Embryonic facial prominence (tissue), 1 donor: Measurements from ENCODE around the gene ITIH3.
"Not testable (repeated sequence)": the region's sequence is repeated elsewhere in the genome, so short reads cannot be mapped to it uniquely, and the experiment has no call there.

Experiments
- DNase-seq: peaks from one replicate; pipeline ENCODE4 v3.0.0-alpha.2; 2016; ENCODE audit errors: extremely low spot score

The ITIH3 gene

DNA sequence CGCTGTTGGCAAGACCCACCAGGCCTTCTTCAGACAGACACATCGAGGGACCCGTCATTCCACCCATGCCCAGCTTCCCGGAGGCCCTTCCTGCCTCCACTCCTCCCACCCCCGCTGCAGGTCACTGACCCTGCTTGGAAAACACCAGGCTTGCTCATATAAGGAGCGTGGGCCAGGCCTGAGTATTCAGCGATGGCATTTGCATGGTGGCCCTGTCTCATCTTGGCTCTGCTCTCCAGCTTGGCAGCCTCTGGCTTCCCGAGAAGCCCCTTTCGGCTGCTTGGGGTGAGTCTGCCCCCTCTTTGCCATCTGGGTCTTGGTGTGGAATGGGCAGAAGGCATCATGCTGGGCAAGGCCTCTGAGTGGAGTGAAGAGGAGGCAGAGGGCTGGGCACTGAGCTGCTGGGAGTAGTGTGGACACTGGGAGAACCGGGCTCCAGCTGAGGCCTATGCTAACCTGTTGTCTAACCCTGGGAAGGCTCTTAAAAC is at the start of gene ITIH3:
Gene ITIH3 (plus strand): TSS at position 185 of the 488 bp plus-strand sequence. CDS start 8 bp downstream, at position 193.
- no peak for DNase-seq

- DNase-seq = no peak
Observed at GRCh38 chr3:52752045-52752660, 42.4 kb upstream of the ITIH3 start.

GRCh38 chr3:52754373-52754772 is 40.2 kb upstream of the ITIH3 start:
- DNase-seq = no peak

- no peak for DNase-seq
Observed at GRCh38 chr3:52756141-52756540, 38.5 kb upstream of the ITIH3 start.

GRCh38 chr3:52763466-52763865 is 31.1 kb upstream of the ITIH3 start:
- no peak for DNase-seq

GRCh38 chr3:52769786-52770455 is 24.7 kb upstream of the ITIH3 start:
- DNase-seq = no peak

GRCh38 chr3:52770496-52771333 is 23.9 kb upstream of the ITIH3 start, which contains the start of gene NEK4:
TSS of gene NEK4 (minus strand) at chr3:52770940. CDS start at chr3:52770746, 194 bp downstream.
- DNase-seq = peak; percentile 76

GRCh38 chr3:52771334-52771681 is 23.3 kb upstream of the ITIH3 start:
- no peak for DNase-seq

GRCh38 chr3:52771702-52772101 is 22.9 kb upstream of the ITIH3 start:
- no peak for DNase-seq

DNA sequence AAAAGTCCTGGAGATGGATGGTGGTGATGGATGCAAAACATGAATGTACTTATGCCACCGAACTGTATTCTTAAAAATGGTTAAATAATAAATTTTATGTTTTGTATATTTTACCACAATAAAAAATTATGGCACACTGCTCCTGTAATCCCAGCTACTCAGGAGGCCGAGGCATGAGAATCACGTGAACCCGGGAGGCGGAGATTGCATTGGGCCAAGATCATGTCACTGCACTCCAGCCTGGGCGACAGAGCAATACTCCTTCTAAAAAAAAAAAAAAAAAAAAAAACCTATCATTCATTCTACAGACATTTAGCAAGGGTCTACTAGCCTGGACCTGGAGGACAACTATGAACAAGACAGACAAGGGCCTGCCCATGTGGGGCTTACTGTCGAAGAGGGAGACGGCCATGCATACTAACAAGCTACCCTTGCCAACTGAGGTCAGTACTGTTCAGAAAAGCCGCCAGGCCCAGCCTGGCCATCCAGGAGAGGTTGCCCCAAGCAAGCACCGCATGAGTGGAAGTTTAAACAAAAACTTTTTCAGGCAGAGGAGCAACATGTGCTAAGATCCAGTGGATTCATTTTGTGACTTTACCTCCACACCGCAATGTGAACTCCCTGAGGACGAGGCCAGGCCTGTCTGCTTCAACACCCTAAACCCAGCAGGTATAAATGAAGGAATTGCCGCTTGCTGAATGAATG is 21.1 kb upstream of the ITIH3 start:
- DNase-seq = no peak

- DNase-seq = no peak
Observed at GRCh38 chr3:52774066-52774713, 20.4 kb upstream of the ITIH3 start.

- no peak for DNase-seq
Observed at GRCh38 chr3:52774901-52775864, 19.4 kb upstream of the ITIH3 start.

DNA sequence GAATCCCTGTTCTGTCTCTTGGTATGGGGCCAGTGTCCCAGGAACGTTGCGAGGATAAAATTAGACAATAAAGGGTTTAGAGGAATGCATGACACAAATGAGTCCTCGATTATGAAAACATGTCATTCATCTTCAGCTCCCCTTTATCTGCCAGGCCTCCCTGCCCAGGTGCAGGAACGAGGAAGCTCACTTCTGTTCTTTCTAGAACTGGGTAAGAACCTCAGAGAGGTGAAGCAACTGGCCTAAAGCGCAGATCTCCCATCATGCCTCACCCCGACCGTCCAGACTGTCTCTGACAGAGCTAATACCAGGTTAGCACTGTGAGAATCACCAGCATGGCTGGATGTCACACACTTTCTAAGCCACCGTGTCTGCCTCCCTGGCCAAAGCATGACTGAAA is 18.7 kb upstream of the ITIH3 start:
- no peak for DNase-seq

DNA sequence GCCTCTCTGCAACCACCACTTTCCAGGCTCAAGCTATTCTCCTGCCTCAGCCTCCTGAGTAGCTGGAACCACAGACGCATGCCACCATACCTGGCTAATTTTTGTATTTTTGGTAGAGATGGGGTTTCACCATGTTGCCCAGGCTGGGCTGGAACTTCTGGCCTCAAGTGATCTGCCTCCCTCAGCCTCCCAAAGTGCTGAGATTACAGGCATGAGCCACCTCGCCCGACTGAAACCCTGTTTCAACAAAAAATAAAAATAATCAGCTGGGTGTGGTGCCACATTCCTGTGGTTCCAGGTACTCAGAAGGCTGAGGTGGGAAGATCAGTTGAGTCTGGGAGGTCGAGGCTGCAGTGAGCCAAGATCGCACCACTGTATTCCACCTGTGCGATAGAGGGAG is 18.1 kb upstream of the ITIH3 start:
- not testable (repeated sequence) for DNase-seq

- no peak for DNase-seq
Observed at GRCh38 chr3:52777127-52777958, 17.3 kb upstream of the ITIH3 start, which contains the start of gene ITIH1. TSS of gene ITIH1 (plus strand) at chr3:52777599. CDS start at chr3:52777616, 17 bp downstream.

- DNase-seq = no peak
Observed at GRCh38 chr3:52777959-52778805, 16.4 kb upstream of the ITIH3 start.

DNA sequence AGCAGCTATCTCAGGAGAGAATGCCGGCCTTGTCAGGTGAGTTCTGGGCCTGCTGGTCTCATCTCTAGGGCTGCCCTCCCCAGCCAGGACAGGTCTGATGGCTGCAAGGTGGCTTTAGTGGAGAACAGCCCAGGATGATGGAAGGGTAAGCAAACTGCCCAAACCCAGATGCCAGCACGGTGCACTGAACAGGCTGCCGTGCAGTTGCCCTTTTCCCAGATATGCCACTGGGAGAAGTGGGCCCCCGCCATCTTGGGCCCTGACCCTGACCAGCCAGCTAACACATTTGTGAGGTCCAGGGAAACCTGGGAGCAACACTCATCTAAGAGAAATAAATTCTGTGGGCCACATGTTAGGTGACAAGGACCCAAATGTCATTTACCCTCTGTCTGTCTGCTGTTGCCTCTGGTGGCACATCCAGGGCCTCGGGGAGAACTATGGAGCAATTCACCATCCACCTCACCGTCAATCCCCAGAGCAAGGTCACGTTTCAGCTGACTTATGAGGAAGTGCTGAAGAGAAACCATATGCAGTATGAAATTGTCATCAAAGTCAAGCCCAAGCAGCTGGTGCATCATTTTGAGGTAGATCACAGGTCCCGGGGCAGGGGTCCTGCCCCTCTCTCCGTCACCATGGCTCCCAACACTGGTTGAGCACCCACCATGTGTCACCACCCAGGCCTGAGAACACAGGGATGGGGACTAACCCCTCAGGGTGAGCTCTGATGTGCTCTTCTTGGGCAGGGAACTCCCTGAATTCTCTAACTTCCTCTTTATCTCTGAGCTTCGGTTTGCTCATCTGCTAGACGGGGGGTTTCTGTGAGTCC is 15.4 kb upstream of the ITIH3 start:
- no peak for DNase-seq
